HG03175 (cell line): Measurements from ENCODE around the gene LIAS.
"Not testable (repeated sequence)": the region's sequence is repeated elsewhere in the genome, so short reads cannot be mapped to it uniquely, and the experiment has no call there.

Source experiments
- ATAC-seq: cut with Tn5 transposase; IDR thresholded peaks from one replicate; pipeline ENCODE4 v1.9.1; 2021; ENCODE audit warnings: mild to moderate bottlenecking, moderate library complexity; ENCODE audit not compliant: unreplicated experiment

LIAS gene

GRCh38 chr4:39452860-39453587, 5.8 kb upstream of the LIAS start:
- ATAC-seq = no peak

GRCh38 chr4:39453738-39454137, 5.1 kb upstream of the LIAS start:
- no peak for ATAC-seq

DNA sequence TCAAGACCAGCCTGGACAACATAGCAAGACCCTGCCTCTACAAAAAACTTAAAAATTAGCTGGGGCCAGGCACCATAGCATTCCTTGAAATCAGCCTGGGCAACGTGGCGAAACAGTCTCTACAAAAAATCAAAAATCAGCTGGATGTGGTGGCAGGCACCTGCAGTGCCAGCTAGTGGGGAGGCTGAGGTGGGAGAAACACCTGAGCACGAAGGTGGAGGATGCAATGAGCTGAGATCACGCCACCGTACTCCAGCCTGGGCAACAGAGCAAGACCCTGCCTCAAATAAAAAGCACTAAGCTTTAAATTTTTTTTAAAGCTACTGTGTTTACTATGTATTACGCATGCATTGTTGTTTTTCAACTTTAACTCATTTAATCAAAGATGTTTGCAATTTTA, 3.4 kb upstream of the LIAS start:
- no peak for ATAC-seq

GRCh38 chr4:39456946-39457763, 1.7 kb upstream of the LIAS start:
- no peak for ATAC-seq

GRCh38 chr4:39458161-39458504, 723 bp upstream of the LIAS start:
- ATAC-seq = not testable (repeated sequence)

GRCh38 chr4:39464886-39465501, 6.1 kb downstream of the LIAS start:
- ATAC-seq = no peak

DNA sequence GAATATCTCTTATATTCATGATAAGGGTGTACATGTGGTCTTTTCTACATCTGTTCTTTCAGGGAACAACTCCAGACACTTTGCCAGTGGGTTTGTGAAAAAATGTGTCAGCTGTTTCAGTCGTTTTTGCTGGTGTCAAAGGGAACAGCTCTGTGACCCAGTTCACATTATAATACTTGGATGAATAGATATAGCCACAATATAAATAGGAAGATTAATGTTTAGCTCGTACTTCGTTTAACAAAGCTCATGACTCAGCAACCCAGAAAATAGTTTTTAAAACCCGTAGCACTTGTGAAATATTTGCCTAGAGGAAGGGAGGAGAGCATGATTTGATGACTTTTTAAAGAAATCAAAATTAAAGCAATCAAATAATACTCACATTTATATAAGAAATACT, 7.9 kb downstream of the LIAS start:
- no peak for ATAC-seq

GRCh38 chr4:39467464-39467863, 8.6 kb downstream of the LIAS start:
- no peak for ATAC-seq

DNA sequence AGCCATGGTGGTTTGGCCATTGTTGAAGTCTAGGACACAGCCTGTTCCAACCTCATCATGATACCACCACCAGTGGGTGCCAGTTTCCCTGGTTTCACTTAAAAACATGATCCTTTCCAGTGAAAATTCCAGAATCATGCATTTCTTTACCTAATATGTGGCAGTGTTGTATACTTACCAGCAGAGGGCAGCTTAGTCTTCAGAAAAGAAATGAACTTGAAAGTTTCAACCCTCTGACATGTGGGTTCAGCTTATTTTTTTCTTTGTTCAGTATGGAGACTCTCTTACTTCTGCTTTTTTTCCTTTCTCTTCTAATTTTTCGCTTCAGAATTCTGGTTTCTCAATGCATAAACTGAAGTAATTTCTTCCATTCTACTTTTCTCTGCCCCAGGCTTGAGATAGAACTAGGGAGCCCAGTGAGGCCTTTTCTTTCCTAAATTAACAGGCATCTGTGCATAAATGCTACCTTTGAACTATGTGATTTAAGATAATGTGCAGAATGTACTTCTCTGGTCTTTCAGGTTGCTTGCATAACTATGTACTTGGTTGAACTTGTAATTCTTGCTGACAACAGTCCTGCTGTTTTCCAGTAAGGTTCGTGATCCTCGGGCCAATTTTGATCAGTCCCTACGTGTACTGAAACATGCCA, 10.7 kb downstream of the LIAS start:
- peak; percentile 73 for ATAC-seq

GRCh38 chr4:39470402-39470801, 11.5 kb downstream of the LIAS start:
- ATAC-seq = no peak

DNA sequence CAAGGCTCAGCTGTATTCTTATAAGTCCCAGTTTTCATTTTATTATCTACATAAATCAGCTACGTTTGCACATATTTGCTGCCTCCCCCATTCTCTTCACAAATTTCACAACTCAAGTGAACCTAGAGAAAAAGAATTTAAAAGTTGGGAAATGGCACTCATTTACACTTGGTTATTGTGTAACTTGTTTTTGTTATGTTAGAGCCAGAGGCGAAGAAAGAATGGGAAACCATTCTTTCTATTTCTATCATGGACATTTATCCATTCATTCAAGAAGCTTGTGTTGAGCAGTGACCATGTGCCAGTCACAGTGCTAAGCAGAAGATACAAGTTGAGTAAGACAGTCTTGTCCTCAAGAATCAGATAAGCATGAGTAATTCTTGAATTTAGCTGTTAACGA, 13.5 kb downstream of the LIAS start:
- no peak for ATAC-seq

DNA sequence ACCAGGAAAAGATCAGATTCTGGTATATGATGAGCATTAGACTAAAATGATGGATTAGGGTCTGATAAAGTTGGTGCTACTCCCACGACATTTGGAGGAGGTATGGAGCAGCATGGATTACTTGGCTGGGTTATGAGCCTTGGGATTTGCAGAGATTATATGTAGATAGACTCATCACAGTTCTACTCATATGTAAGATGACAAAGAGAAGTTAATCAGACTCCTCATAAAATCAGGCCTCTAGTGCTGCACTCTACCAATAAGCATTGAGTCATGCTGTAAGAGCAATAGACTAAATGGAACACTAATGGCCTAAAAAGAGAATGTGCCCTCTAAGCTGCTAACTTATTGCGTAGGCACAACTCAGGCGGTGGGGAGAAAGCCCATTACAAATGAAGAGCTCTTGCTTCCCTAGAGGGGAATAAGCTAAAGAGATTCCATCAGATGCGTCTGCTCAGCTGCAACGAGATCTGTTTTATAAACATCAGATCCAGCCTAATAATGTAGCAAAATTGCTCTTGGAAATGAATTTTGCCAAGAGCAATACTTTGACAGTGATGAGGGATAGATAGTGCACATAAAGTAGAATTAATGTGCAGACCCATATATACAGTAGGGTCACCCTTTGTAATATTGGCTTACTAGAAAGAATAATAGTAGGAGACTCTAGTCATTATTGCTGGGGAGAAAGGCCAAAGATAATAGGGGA, 17.5 kb downstream of the LIAS start:
- no peak for ATAC-seq

GRCh38 chr4:39480251-39480650, 21.4 kb downstream of the LIAS start:
- no peak for ATAC-seq

GRCh38 chr4:39480902-39481695, 22.2 kb downstream of the LIAS start:
- no peak for ATAC-seq

- ATAC-seq = no peak
Measured at GRCh38 chr4:39484582-39485272, 25.9 kb downstream of the LIAS start.

DNA sequence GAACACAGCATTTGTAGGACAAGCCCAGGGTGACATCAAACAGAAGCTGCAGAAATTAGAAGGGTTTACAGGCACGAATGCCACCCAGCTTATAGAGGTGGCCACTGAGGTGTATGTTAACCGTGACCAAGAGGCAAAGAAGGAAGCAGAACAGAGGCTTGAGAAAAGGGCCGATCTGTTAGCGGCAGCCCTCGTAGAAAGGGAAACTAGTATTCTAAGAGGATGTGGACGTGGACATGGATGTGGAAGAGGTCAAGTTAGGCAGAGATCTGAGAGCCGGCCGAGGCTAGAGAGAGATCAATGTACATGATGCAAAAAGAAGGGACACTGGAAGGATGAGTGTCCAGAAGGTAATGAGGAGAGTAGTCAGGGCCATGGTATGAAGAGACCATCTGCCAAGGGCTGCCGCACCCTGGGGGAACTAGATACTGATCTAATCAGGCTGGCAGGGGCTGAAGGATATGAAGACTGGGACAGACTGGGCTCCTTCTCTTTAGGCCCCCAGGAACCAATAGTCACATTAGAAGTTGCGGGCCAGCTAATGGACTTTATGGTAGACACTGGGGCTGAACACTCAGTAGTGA, 27.5 kb downstream of the LIAS start:
- no peak for ATAC-seq

DNA sequence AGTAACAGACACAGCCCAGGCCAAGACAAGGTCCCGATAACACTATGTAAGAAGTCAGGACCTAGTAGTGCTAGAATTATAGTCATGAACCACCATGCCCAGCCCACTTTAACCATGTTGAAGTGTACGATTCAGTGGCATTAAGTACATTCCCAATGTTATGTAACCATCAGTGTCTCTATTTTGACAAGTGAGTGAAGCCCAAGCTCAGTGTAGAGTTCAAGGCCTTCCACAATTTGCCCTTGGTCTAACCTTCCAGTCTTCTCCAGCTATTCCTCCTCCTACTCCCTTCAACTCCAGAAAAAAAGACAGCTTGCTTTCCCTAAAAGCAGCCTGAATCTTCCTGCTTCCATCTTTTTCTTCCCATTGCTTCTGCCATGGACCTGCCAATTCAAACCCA, 31.5 kb downstream of the LIAS start:
- no peak for ATAC-seq

DNA sequence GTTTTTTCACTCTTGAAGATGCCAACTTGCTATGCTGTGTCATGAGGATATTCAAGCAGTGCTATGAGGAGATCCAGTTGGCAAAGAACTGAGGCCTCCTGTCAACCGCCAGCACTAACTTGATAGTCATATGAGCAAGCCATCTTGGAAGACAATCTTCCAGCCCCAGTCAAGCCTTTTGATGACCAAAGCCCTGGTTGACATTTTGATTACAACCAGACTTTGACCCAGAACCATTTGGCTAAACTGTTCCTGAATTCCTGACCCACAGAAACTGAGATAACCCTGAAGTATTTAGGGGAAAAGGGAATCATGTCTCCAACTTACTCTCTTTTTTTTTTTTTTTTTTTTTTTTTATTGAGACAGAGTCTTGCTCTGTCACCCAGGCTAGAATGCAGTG, 35.5 kb downstream of the LIAS start:
- ATAC-seq = no peak
